HG02870 (cell line): Measurements from ENCODE around the gene ITPR2.
"Not testable (repeated sequence)": the region's sequence is repeated elsewhere in the genome, so short reads cannot be mapped to it uniquely, and the experiment has no call there.

Experiments used
- ATAC-seq: cut with Tn5 transposase; IDR thresholded peaks from one replicate; pipeline ENCODE4 v1.9.1; 2021; ENCODE audit warnings: mild to moderate bottlenecking, moderate library complexity; ENCODE audit not compliant: unreplicated experiment

The ITPR2 gene

GRCh38 chr12:26327975-26328644, 504.9 kb downstream of the ITPR2 start:
- ATAC-seq, result no peak

- no peak for ATAC-seq
Measured at GRCh38 chr12:26323673-26324072, 509.3 kb downstream of the ITPR2 start.

DNA sequence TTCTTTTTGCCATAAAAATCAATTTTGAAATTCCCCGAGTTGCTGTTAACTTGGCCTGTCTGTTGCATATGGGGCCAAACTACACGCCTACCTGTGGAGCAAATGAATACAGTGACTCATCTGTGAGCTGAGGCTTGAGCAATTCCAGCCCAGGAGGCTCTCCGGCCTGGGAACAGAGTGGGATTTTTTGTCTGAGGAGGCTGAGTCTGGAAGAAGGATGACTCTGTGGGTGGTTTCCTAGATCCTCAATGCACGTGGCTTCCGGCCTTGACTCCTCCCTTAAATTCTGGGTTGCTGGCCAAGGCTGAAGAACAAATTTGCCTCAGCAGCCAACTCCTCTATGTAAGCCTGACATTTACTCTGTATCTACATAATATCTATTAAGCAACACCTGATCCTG, 513.5 kb downstream of the ITPR2 start:
- no peak for ATAC-seq

DNA sequence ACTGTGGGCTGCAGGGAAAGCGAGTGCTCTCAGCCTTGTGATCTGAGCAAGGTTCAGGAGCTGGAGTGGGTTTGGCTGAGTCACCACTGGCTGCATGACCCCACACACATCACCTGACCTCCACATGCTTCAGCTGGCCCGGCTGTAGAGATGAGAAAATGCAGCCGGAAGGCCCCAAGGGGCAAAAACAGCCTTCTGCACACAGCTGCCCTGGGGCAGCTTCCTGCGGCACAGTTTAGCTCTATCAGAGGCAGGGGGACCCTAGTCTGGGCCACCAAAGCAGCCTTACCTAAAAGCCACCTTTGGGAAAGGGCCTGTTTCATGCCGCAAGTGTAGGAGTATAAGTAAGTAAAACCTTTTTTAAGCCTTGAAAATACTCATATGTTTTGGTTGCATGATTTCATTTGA, 514.3 kb downstream of the ITPR2 start:
- peak; percentile 80 for ATAC-seq

- ATAC-seq, result peak; percentile 78
Measured at GRCh38 chr12:26317942-26318575, 514.9 kb downstream of the ITPR2 start.

- not testable (repeated sequence) for ATAC-seq
Measured at GRCh38 chr12:26314103-26314502, 518.9 kb downstream of the ITPR2 start.

DNA sequence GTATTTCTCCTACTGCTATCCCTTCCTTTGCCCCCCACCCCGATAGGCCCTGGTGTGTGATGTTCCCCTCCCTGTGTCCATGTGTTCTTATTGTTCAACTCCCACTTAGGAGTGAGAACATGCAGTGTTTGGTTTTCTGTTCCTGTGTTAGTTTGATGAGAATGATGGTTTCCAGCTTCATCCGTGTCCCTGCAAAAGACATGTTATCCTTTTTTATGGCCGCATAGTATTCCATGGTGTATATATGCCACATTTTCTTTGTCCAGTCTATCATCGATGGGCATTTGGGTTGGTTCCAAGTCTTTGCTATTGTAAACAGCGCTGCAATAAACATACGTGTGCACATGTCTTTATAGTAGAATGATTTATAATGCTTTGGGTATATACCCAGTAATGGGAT, 522.5 kb downstream of the ITPR2 start:
- not testable (repeated sequence) for ATAC-seq

- no peak for ATAC-seq
Measured at GRCh38 chr12:26309634-26310033, 523.4 kb downstream of the ITPR2 start.

- no peak for ATAC-seq
Measured at GRCh38 chr12:26304273-26304672, 528.7 kb downstream of the ITPR2 start.

DNA sequence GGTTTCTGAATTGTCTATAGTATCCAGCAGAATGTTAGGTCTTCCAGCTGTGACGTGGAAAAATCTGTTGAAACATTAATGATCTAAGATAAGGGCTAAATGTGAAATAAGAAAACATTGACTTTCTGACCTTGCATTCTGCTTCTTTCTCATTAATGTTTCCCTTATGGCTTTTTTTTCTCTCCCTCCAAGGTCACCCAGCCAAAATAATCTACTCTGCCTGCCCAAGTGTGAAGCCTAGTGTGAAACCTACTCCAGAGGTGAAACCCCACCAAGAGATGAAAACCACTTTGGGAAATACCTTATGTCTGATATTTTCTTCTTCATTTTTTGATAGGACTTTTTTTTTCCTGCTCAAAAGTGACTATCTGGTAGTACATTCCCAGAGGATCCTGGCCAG, 529.6 kb downstream of the ITPR2 start:
- ATAC-seq, result no peak

DNA sequence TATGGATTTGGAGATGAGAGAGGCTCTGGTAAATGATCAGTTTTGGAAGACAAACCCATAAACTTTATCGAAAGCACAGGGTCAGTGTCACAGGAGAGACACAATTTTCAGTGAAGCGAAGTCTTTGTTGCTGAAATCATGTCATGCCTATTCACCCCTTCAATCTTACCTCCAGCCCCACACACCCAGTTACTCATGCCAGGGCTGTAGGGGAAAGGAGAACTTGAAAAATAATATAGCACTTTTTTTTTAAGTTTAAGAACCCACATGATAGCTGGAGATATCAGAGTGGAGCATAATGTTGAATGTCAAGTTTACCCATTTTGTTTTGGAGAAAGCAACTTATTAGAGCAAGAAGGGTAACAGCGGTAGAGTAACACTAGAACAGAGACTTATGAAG, 530.2 kb downstream of the ITPR2 start:
- no peak for ATAC-seq

GRCh38 chr12:26299751-26300150, 533.2 kb downstream of the ITPR2 start:
- ATAC-seq, result no peak

DNA sequence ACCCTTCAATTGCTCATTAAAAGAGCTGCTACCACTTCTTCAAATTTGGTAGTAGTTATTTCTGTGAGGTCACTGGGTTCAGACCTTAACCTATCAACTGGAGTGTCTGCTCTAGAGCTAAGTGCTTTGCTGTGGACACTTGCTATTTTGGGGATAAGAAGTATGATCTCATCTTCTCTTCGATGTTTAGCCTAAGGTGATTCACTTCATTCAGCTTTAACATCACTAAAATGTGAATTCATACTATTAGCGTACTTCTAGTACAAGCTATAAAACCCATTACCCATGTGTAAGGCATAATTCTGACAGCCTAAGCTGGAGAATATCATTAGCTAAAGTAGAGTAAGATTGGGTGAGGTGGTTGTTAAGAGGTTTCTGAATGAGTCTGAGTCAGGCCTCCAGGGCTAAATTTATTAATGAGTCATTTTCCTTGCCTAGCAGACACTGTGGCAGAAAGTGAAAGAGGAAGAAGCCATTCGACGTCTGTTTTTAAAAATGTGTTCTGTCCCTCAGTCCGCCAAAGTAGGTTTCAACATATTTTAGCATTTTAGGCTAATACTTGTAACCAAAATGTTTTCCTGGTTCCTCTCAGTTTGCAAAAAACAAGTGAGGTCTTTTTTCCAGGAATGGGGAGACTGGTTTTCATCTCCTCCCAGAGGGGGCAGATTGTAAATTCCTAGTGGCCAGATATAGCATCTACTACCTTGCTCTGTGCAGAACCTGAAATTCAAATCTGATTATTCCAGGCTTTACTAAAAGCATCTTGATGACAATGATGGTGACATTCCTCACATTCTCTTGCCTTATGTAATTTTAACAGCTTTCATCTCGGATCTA, 534.0 kb downstream of the ITPR2 start:
- ATAC-seq, result peak; percentile 100

GRCh38 chr12:26297396-26298070, 535.5 kb downstream of the ITPR2 start:
- ATAC-seq, result no peak

GRCh38 chr12:26295001-26295400, 538.0 kb downstream of the ITPR2 start:
- ATAC-seq, result no peak

GRCh38 chr12:26293612-26294011, 539.4 kb downstream of the ITPR2 start:
- ATAC-seq, result no peak

- no peak for ATAC-seq
Measured at GRCh38 chr12:26292596-26292995, 540.4 kb downstream of the ITPR2 start.

DNA sequence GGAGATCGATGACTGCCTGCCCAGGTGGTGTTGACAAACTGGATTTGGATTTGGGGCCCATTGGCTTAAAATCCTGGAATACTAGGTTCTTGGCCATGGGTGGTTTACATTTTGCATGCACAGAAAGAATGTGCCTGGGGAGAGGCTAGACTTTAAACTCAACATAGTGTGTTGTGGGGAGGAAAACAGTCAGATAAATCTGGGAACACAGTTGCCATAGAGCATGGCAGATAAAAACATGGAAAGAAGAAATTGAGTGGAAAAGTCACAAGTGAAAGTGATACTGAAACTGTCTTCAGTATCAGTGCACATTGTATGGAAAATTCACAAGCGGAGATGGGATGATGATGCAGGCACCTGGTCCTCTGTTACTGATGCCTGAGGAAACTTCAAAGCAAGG, 542.4 kb downstream of the ITPR2 start:
- no peak for ATAC-seq

- no peak for ATAC-seq
Measured at GRCh38 chr12:26287671-26288381, 545.2 kb downstream of the ITPR2 start.
